PC-3 (cell line): ENCODE results near the gene MAGI1. TPM values are rescaled to one million over a fixed set of nuclear protein-coding genes. Genes with fewer than 3 reads are reported as not detected.
"Not testable (repeated sequence)": the region's sequence is repeated elsewhere in the genome, so short reads cannot be mapped to it uniquely, and the experiment has no call there.

Experiments
- ATAC-seq: fragments of 200-7000 bp; cut with Tn5 transposase; 2 replicates; pipeline ENCODE4 v1.9.1; 2020; ENCODE audit warnings: mild to moderate bottlenecking, moderate library complexity
- BruUV-seq: library from RNA; stranded (reverse); fragments of 400-500 nt; replicated peaks from 2 replicates; lab custom pipeline; 2021; lab: Mats Ljungman, UMichigan
- CTCF ChIA-PET: fragments of 300-600 bp; sonication (Branson Sonifier 250); formaldehyde crosslinking; loops from one replicate; lab custom pipeline; 2022; ENCODE audit warnings: antibody characterized with exemption; lab: Charles Lee
- POLR2A ChIA-PET: fragments of 300-600 bp; sonication (Branson Sonifier 250); formaldehyde crosslinking; loops from one replicate; lab custom pipeline; 2022; ENCODE audit warnings: antibody characterized with exemption; ENCODE audit not compliant: unreplicated experiment; lab: Charles Lee
- DNase-seq: peaks from one replicate; pipeline ENCODE4 v3.0.0-alpha.2; 2015
- H2AFZ ChIP-seq: fragments of 300-600 bp; sonication (generic); 2 replicates; pipeline ENCODE4 v1.6.0; 2016; ENCODE audit warnings: antibody characterized with exemption, low read length
- H3F3A ChIP-seq: fragments of 300-600 bp; sonication (generic); one replicate; pipeline ENCODE4 v1.6.0; 2017; ENCODE audit warnings: antibody characterized with exemption, low read length, control low read depth, mild to moderate bottlenecking; ENCODE audit not compliant: unreplicated experiment
- H3K27ac ChIP-seq: fragments of 300-600 bp; sonication (generic); 2 replicates; pipeline ENCODE4 v1.5.1; 2016; ENCODE audit warnings: mild to moderate bottlenecking, low read length
- H3K27me3 ChIP-seq: fragments of 300-600 bp; sonication (generic); 2 replicates; pipeline ENCODE4 v1.6.1; 2016; ENCODE audit warnings: low read length, mixed read lengths
- H3K36me3 ChIP-seq: fragments of 300-600 bp; sonication (generic); 2 replicates; pipeline ENCODE4 v1.6.1; 2016; ENCODE audit warnings: low read depth, mixed run types, low read length, mixed read lengths
- H3K4me1 ChIP-seq: fragments of 300-600 bp; sonication (generic); 2 replicates; pipeline ENCODE4 v1.5.1; 2016; ENCODE audit warnings: low read length; ENCODE audit not compliant: insufficient read depth
- H3K4me2 ChIP-seq: fragments of 300-600 bp; sonication (generic); 2 replicates; pipeline ENCODE4 v1.6.0; 2016; ENCODE audit warnings: low read length
- H3K4me3 ChIP-seq: fragments of 300-600 bp; sonication (generic); 2 replicates; pipeline ENCODE4 v1.5.1; 2016; ENCODE audit warnings: mild to moderate bottlenecking, low read length, mixed read lengths
- H3K79me2 ChIP-seq: fragments of 300-600 bp; sonication (generic); 2 replicates; pipeline ENCODE4 v1.6.1; 2017; ENCODE audit warnings: low read length, mixed read lengths
- H3K9ac ChIP-seq: fragments of 300-600 bp; sonication (generic); 2 replicates; pipeline ENCODE4 v1.6.0; 2016; ENCODE audit warnings: mild to moderate bottlenecking, low read length
- H3K9me2 ChIP-seq: fragments of 300-600 bp; sonication (generic); replicated peaks from 2 replicates; pipeline ENCODE4 v1.6.1; 2016; ENCODE audit warnings: mixed run types, low read length, mixed read lengths
- H3K9me3 ChIP-seq: fragments of 300-600 bp; sonication (generic); 2 replicates; pipeline ENCODE4 v1.6.1; 2016; ENCODE audit warnings: low read length, mixed read lengths
- H4K20me1 ChIP-seq: fragments of 300-600 bp; sonication (generic); 2 replicates; pipeline ENCODE4 v1.6.1; 2016; ENCODE audit warnings: low read length, mixed read lengths
- CTCF ChIP-seq: fragments of 300-600 bp; sonication (generic); conservative IDR thresholded peaks from 2 replicates; pipeline ENCODE4 v1.5.1; 2017; ENCODE audit warnings: antibody characterized with exemption, low read depth, mild to moderate bottlenecking, low read length
- EZH2 ChIP-seq: fragments of 300-600 bp; sonication (generic); IDR thresholded peaks from one replicate; pipeline ENCODE4 v1.6.1; 2017; ENCODE audit warnings: antibody characterized with exemption, mild to moderate bottlenecking, low read length; ENCODE audit not compliant: unreplicated experiment
- EZH2phosphoT487 ChIP-seq: fragments of 300-600 bp; sonication (generic); IDR thresholded peaks from 2 replicates; pipeline ENCODE4 v1.6.1; 2018; ENCODE audit warnings: mild to moderate bottlenecking, antibody characterized with exemption, low read length, borderline replicate concordance
- intact Hi-C: fragments of 100-400 bp; cut with micrococcal nuclease; formaldehyde crosslinking; loops from 2 replicates; pipeline ENCODE4 v1.9.0; 2023
- total RNA-seq: library from RNA; depleted of rRNA; stranded (reverse); fragments of >200 nt; gene quantifications from 2 replicates; pipeline ENCODE4 v1.2.3, GENCODE V29; 2014

The MAGI1 gene
- total RNA-seq, 1 experiment from 2014 or later, result 8.9 TPM

DNA sequence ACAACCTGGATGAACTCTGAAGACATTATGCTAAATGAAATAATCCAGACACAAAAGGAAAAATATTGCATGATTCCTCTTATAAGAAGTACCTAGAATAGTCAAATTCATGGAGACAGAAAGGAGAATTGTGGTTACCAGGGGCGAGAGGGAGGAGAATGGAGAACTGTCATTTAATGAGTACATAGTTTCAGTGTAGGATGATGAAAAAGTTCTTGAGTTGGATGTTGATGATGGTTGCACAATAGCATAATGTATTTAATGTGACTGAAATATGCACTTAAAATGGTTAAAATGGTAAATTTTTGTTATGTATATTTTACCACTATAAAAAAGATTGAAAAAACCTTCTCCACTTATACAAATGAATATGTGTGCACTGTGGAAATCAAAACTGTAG, 469.6 kb downstream of the MAGI1 start:
- Histone ChIP-seq H4K20me1 (no peaks in the 10 kb centered on the region), H3K27me3 (no peaks in the 10 kb centered on the region), H3F3A (no peaks in the 10 kb centered on the region), H3K9ac (no peak overlapping the region), H3K36me3 (no peaks in the 10 kb centered on the region), H2AFZ (no peak overlapping the region), H3K9me3 (no peaks in the 10 kb centered on the region), H3K9me2 (no peaks in the 10 kb centered on the region), H3K4me1 (no peaks in the 10 kb centered on the region), H3K4me3 (no peak overlapping the region), H3K79me2 (no peaks in the 10 kb centered on the region), H3K4me2 (no peak overlapping the region), H3K27ac (no peak overlapping the region)
- POLR2A ChIA-PET, result no interaction called here
- no TSS peak for BruUV-seq
- ATAC-seq, result no peak
- TF ChIP-seq EZH2phosphoT487 (no peak), EZH2 (no peak), CTCF (no peak)
- intact Hi-C loops, result no loop called here
- CTCF ChIA-PET, result no interaction called here
- DNase-seq, result no peak

GRCh38 chr3:65568497-65568896, 470.2 kb downstream of the MAGI1 start:
- H4K20me1 ChIP-seq, result no peaks in the 10 kb centered on the region
- intact Hi-C loops, result no loop called here
- no peaks in the 10 kb centered on the region for H3K4me1 ChIP-seq
- H3K36me3 ChIP-seq, result no peaks in the 10 kb centered on the region
- no peaks in the 10 kb centered on the region for H3F3A ChIP-seq
- DNase-seq (no peak), ATAC-seq (no peak)
- H3K4me2 ChIP-seq, result no peak overlapping the region
- H3K27me3 ChIP-seq, result no peaks in the 10 kb centered on the region
- H3K9ac ChIP-seq, result no peak overlapping the region
- H3K27ac ChIP-seq, result no peak overlapping the region
- H3K9me3 ChIP-seq, result no peaks in the 10 kb centered on the region
- H3K9me2 ChIP-seq, result no peaks in the 10 kb centered on the region
- no TSS peak for BruUV-seq
- ChIA-PET CTCF (no interaction called here), POLR2A (no interaction called here)
- TF ChIP-seq CTCF (no peak), EZH2 (no peak), EZH2phosphoT487 (no peak)
- no peak overlapping the region for H2AFZ ChIP-seq
- H3K79me2 ChIP-seq, result no peaks in the 10 kb centered on the region
- H3K4me3 ChIP-seq, result no peak overlapping the region

DNA sequence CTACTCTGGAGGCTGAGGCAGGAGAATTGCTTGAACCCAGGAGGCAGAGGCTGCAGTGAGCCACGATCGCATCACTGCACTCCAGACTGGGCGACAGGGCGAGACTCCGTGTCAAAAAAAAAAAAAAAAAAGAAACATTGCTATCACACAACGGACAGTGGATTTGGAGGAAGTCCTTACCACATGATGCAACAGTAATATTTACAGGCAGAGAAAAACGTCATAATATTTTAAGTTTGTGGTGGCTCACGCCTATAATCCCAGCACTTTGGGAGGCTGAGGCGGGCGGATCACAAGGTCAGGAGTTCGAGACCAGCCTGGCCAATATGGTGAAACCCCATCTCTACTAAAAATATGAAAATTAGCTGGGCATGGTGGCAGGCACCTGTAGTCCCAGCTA, 473.0 kb downstream of the MAGI1 start:
- H3K79me2 ChIP-seq, H3K4me3 ChIP-seq, H4K20me1 ChIP-seq, H3K27me3 ChIP-seq, BruUV-seq, H3K9ac ChIP-seq, H2AFZ ChIP-seq, H3K4me1 ChIP-seq, intact Hi-C loops, CTCF ChIA-PET, H3K9me2 ChIP-seq, H3K4me2 ChIP-seq, DNase-seq, H3K9me3 ChIP-seq, H3K36me3 ChIP-seq, H3K27ac ChIP-seq, ATAC-seq, H3F3A ChIP-seq, POLR2A ChIA-PET: not testable (repeated sequence)
